T47D (cell line): ENCODE measurements around the gene USP9X.
"Not testable (repeated sequence)": the region's sequence is repeated elsewhere in the genome, so short reads cannot be mapped to it uniquely, and the experiment has no call there.

Experiments used
- DNase-seq, 2 experiments: peaks; one replicate each; pipeline versions ENCODE4 v3.0.0 to v3.0.0-alpha.2; 2011 to 2012; ENCODE audit warnings: low read depth in 1 of 2, low spot score in 1 of 2
- JUND ChIP-seq: IDR thresholded peaks from 2 replicates; pipeline ENCODE4 v1.6.1; 2012; ENCODE audit warnings: low read depth
- in situ Hi-C: cut with HindIII; loops from 2 replicates; pipeline ENCODE4 v1.10.0; 2016; ENCODE audit warnings: low sequenced_read_pairs, low pct_unique_long_range_greater_than_20kb

Gene USP9X, protein sequence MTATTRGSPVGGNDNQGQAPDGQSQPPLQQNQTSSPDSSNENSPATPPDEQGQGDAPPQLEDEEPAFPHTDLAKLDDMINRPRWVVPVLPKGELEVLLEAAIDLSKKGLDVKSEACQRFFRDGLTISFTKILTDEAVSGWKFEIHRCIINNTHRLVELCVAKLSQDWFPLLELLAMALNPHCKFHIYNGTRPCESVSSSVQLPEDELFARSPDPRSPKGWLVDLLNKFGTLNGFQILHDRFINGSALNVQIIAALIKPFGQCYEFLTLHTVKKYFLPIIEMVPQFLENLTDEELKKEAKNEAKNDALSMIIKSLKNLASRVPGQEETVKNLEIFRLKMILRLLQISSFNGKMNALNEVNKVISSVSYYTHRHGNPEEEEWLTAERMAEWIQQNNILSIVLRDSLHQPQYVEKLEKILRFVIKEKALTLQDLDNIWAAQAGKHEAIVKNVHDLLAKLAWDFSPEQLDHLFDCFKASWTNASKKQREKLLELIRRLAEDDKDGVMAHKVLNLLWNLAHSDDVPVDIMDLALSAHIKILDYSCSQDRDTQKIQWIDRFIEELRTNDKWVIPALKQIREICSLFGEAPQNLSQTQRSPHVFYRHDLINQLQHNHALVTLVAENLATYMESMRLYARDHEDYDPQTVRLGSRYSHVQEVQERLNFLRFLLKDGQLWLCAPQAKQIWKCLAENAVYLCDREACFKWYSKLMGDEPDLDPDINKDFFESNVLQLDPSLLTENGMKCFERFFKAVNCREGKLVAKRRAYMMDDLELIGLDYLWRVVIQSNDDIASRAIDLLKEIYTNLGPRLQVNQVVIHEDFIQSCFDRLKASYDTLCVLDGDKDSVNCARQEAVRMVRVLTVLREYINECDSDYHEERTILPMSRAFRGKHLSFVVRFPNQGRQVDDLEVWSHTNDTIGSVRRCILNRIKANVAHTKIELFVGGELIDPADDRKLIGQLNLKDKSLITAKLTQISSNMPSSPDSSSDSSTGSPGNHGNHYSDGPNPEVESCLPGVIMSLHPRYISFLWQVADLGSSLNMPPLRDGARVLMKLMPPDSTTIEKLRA (N-terminal part only)

DNA sequence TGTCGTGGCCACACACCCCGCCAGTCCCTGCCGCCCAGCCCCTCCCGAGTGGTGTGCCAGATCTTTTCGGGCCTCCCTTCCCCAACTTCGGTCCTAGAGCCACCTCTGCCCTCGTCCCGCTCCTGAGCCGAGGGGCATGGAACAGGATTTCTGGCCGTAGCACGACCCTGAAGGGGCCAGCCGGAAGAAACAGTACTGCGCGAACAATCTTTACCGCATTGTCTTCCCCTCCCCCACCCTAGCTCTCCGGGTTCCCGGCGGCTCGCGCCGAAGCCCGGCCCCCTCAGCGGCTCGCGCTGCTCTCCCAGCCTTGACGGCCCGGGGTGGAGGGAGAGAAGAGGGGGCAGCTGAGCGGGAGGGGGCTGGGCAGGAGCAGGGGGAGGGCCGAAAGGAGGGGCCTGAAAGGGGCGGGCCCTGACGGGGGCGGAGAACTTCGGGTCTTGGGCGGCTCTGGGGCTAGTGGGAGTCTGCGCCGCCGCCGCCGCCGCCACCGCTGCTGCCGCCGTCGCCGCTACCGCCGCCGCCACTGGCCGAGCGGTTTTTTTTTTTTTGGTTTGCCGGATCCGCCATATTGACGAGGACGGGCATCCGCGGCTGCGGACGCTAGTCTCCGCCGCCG, at the start of gene USP9X:
Gene USP9X (plus strand): TSS at position 553 of the 619 bp plus-strand sequence. CDS start 38,184 bp downstream, outside the sequence.
- TF ChIP-seq JUND = no peak
- in situ Hi-C loops = no loop called here
- DNase-seq = peak; percentile 48 to 94

DNA sequence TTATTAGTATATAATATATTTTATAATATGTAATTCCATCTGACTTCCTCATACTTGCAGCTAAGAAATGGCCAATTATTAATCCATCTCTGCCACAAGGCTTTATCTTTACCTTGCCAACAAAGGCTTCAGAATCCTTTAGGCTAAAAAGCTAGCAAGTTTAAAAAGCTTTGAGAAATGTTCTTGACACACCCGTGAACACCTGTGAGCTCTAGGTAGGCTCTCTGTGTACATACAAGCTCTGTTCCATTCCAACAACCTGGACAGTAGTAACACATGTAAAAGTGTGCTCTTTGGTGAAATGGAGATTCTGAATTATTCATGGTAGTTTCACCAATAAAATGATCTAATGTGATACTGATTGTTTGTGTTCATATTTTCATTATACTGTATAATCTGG, 49.7 kb upstream of the USP9X start:
- TF ChIP-seq JUND = no peak
- in situ Hi-C loops = no loop called here
- DNase-seq = no peak

DNA sequence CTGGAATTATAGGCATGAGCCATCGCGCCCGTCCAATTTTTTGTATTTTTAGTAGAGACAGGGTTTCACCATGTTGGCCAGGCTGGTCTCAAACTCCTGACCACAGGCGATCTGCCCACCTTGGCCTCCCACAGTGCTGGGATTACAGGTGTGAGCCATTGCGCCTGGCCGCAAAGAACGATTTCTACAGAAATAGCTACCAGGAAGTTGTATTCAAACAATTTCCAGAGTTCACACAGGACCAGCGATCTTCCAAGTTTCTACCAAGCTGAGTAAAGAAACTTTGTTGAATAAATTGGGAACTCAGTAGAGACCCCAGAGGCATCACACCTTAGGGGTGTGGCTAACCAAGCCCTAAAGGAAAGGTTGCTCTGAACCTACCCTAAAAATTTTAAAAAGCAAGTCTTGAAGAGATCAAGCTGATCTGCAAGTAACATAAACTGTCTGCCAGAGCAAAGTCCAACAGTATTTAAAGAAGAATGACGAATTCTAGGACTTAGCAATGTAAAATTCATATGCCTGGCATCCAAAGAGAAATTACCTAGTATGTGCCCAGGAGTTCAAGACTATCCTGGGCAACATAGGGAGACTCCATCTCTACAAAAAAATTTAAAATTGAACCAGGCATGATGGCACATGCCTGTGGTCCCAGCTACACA, 48.4 kb upstream of the USP9X start:
- DNase-seq = no peak
- in situ Hi-C loops = no loop called here
- TF ChIP-seq JUND = no peak

DNA sequence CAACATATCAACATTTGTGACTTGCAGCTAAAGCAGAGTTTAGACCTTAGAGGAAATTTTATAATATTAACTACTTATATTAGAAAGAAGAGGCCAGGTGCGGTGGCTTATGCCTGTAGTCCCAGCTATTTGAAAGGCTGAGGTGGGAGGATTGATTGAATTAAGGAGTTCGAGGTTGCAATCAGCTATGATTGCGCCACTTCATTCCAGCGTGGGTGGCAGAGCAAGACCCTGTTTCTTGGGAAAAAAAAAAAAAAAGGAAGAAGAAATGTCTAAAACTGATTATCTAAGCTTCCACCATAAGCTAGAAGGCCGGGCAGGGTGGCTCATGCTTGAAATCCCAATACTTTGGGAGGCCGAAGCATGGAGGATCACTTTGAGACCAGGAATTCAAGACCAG, 42.0 kb upstream of the USP9X start:
- no peak for TF ChIP-seq JUND
- in situ Hi-C loops = no loop called here
- DNase-seq = no peak

DNA sequence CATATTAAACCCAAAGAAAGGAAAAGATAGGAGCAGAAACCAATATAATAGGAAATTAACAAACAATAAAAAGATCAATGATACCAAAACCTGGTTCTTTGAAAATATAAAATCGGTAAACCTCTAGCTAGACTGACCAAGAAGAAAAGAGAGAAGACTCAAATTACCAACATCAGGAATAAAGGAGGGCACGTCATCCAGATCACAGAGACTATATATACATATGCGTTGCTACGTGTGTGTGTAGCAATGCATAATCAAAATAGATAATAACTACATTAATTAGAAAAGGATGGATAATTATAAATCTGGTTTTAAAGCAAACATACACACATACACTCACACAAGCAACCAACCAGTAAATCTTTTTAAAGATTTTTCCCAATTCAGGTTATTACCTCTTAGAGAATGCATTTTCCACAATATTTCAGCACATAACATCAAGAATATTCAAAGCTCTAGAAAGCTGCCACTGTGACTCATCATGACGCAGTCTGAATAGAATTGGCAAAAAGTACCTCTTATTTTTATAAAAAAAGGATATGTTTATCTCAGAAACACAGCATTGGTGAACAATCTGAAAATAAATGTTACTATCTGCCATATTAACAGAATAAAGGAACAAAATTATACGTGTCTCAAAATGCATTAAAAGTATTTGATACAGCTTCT, 41.4 kb upstream of the USP9X start:
- in situ Hi-C loops = no loop called here
- DNase-seq = no peak
- no peak for TF ChIP-seq JUND

DNA sequence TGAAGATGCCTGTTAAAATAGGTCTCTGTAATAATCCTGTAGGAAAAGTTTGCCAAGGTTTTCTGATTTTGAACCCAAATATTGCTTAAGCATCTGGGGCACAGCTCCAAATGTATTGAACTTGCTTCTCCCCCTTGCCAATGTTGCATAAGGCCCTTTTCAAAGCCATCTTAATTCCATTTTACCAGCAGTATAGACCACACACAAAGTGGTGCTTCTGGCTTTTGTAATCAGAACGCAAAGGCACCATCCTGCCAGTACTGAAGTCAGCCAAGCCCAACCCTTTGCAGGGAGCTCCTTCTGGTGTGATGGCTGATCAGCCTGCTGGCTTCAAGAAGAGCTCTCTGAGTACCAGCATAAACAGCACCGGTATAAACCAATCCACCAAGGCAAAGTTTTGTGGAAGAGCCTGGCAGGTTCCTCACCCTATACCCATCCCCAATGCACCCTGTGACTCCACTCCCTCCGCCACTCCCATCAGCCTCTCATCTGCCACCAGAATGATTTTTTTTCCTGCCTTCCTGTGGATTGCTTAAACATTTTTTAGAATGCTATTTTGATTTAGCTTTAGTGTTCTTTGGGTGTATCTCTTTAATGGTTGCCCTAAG, 39.2 kb upstream of the USP9X start:
- no peak for DNase-seq
- in situ Hi-C loops = no loop called here
- no peak for TF ChIP-seq JUND

DNA sequence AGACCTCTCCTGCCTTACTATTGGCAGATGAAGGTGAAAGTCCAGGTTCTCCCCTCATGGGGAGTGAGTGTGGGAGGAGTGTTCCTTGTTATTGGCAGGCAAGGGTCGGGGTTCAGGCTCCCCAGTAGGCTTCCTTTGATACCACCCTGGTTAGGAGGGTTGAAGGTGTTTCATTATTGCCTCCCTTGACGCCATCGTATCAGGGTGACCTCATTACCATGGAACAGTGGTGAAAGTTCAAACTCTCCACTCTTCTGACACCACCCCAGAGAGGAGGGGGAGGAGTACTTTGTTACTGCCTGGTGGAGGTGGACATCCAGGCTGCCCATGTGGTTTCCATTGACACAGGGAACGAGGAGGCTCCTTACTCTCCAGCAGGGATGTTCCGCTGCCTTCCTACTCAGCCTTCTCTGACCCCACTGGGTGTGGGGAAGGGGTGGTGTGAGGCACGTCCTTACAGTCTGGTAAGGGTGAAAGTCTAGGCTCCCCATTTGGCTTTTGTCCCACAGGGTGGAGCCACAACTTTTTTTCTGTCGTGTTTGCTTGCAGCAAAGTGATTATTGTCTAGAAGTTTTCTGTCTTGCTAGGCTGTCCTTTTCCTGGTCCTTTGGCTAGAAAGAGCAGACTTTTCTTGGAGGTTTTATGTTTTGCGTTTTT, 37.2 kb upstream of the USP9X start:
- DNase-seq = no peak
- no peak for TF ChIP-seq JUND
- in situ Hi-C loops = no loop called here

DNA sequence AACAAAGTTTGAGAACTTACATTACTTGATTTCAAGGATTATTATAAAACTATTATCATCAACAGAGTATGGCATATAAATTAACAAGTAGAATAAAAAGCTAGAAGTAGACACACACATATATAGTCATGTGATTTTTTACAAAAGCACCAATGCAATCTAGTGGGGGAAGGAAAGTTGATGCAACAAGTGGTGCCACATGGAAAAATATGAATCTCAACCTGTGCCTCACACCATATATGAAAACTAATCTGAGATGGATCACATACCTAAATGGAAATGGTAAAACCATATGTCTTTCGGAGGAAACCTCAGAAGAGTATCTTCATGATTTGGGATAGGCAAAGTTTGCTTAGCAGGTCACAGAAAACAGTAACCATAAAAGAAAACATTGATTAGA, 34.9 kb upstream of the USP9X start:
- no peak for DNase-seq
- in situ Hi-C loops = no loop called here
- TF ChIP-seq JUND = no peak

DNA sequence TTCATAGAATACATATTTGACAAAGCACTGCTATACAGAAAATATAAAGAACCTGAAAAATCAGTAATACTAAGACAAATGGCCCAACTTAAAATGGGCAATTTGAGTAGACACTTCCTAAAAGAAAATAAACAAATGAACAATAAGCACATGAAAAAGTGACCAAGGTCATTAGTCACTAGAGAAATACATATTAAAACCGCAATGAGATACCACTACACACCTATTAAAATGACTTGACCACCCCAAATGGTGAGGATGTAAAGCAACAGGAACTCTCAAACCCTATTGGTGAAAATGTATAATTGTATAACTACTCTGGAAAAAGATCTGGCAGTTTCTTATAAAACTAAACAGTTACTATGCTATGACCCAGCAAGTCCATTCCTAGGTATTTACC, 34.0 kb upstream of the USP9X start:
- no peak for DNase-seq
- in situ Hi-C loops = no loop called here
- TF ChIP-seq JUND = no peak

DNA sequence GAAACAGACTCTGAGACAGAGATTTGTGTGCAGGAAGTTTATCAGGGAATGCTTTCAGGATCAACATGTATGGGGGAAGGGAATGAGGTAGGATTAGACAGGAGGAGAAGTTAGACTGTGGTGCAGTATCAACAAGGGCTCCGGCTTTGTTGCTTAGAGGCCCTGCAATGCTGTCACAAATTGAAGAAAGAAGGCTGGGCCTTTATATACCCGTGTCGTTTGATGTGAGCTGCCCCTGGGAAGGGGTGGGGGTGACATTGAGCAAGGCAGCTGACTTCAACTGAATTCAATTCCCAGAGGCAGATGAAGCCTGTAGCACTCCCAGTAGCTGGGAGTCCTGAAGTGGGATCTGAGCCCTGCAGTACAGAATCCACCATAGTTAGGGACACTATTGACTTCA, 29.5 kb upstream of the USP9X start:
- TF ChIP-seq JUND = no peak
- no peak for DNase-seq
- in situ Hi-C loops = no loop called here

DNA sequence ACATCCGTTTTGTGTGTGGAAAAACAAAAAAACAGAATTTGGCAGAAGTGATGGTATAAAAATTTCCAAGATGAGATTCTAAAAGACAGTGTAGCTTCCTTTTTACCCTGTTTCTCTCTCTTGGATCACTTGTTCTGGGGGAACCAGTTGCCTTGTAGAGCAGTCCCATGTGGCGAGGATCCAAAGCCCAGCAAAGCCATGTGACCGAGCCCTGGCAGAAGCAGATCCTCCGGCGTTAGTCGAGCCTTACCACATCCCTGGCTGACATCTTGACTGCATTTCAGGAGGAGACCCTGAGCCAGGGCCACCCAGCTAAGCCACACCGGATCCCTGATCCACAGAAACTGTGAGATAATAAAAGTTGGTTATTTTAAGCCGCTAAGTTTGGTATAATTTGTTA, 22.0 kb upstream of the USP9X start:
- DNase-seq, in situ Hi-C loops: not testable (repeated sequence)
